GM21447 (cell line): Measurements from ENCODE around the gene TNNC1.

ENCODE experiments used
- ATAC-seq: cut with Tn5 transposase; IDR thresholded peaks from one replicate; pipeline ENCODE4 v1.9.1; 2021; ENCODE audit not compliant: unreplicated experiment

The TNNC1 gene

DNA sequence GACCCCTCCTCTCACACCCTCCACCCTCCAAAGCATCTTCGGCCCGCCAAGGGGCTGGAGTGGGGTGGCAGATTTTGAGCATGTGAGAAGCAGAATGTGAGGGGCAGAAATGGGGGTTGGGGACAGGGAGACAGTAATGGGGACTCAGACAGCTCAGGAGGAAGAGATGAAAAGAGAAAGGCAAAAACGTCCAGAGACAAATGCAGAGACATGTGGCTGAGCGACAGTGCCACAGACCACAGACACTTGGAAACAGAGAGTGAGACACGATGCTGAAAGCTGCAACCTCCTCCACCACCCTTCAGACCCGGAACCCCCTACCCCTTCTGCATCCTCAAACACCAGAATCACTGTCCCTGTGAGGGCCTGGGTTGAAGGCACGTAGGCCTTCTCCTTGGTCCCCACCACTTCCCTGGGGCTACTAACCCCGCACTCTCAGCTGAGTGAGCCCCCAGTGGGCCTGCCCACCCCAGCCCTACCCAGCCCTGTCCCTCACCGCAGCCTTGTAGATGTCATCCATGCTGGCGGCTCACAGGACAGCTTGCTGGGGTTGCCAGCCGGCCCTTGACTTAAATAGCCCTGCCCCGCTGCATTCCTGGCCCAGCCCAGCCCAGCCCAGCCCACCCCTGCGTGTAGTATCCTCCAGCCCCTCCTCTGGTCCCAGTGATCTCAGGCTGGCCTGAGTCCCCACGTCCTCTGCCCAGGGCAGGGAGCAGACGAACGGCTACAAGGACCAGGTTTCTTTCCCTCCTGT is at the start of gene TNNC1:
Gene TNNC1 (minus strand): TSS at position 546 of the 754 bp plus-strand sequence. CDS start 26 bp downstream, at position 520.
- ATAC-seq, result no peak

DNA sequence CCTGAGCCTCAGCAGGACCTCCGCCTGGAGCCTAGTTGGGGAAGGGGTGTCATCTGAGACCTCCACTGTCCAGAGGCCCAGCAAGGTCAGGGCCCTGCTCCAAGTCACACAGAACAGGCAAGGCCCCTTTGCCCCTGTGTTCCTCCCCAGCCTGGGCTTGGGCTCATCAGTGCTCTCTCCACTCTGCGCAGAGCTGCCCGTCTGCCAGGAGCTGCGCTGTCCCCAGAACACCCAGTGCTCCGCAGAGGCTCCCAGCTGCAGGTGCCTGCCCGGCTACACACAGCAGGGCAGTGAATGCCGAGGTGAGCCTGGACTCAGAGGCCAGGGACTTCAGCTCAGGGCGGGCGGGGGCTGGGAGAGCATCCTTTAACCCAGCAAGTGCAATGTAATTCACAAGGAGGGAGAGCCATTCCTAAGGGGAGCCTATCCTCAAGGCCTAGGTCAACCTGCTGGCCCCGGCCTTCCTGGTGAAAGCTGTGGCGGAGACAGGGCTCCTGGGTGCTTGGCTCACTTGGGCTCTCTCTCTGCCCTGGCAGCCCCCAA is 49.0 kb upstream of the TNNC1 start:
- ATAC-seq, result no peak

DNA sequence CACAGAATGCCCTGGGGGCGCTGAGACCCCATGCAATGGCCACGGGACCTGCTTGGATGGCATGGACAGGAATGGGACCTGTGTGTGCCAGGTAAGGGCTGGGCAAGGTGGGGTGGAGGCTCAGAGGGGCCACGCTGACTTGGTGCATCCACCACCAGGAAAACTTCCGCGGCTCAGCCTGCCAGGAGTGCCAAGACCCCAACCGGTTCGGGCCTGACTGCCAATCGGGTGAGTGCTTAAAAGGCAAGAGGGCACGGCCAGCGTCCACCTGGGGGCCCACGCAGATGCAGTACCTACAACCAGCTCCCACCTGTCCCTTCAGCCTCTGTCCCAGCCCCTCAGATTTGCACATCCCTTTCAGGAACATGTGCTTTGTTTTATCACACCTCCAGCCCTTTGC is 48.2 kb upstream of the TNNC1 start:
- ATAC-seq, result no peak

DNA sequence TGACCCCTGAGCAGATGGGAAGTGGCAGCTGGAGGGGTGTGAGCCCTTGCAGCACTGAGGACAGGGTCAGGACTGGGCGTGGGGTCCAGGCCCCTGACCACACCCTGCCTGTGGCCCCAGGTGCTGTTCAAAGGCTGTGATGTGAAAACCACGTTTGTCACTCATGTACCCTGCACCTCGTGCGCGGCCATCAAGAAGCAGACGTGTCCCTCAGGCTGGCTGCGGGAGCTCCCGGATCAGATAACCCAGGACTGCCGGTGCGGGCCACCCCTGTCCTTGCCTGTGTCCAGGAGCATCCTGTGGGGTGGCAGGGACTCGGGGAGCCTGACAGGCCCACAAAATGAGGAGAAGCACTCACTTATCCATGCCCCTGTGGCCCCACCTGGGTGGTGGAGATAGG is 47.2 kb upstream of the TNNC1 start:
- ATAC-seq, result no peak

DNA sequence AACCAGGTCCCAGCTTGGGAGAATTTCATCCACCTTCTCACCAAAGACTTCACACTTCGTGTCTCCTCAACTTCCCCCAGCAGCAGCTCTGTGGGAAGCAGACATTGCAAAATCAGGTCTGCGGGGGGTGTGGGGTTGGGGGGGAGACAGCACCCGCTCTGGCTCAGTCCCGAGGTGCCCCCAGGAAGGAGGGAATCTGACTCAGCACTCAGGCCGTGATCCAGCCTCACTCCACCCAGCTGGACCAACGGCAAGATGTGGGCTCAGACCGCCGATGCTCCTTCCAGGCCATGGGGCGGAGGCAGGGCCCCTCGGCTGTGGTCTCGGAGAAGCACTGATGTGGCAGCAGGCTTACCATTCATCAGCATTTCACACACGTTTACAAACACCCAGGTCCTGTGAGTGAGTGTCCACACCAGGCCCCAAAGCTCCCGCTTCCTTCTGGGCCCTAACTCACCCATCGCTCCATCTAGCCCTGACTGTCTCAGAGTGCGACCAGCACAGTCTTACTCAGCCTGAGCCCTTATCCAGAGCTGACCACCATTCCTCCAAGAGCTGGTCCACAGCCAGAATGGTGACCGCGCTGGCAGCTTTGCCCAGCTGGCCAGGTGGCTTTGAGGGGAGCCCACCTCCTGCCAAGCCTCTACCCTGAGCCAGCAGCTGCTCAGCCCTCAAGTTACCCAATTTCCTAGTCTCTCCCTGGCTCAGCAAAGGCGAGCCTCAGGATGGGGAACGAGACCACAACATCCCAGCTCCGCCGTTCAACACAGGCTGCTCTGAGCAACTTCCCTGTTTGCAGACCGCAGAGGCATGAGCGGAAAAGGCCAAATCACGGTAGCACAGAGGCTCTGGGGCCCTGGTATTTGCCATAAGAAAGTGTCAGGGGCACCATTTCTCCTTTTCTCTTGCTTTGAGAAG is 44.6 kb upstream of the TNNC1 start:
- no peak for ATAC-seq

DNA sequence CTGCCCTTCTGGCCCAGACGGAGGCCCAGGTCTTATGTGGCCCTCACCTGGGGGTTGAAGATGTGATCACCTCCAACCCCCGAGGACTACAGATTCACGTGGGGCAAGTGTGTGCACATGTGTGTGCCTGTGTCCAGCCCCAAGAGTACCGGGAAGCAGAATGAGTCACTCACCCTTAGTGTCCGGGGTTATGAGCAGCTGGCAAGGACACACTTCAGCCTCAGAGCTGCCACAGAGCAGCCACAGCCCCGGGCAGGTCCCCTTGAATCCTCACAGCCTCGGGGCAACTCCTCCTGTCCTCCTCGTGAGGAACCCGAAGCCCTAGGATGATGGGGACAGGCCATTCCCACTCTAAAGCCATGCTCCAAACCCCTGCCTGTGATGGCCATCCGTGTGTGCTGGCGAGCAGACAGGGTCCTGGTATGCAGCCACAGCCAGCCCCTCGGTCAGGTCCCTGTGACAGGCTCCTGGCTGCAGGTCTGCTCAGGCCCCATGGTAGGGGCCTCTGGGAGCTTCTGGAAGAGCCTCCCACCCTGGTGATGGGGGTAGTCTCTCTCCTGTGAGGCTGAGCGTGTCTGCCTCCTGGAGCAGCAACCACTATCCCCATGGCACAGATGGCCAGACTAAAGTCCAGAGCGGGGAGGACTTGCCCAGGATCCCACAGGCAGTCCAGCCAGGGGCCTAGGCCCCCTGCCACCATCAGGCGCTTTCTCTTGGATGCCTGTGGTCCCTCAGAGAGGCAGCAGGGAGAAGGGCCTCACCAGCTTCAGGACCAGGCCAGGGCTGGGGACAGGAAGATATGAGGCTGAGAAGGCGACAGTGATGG is 42.1 kb upstream of the TNNC1 start:
- ATAC-seq, result no peak

DNA sequence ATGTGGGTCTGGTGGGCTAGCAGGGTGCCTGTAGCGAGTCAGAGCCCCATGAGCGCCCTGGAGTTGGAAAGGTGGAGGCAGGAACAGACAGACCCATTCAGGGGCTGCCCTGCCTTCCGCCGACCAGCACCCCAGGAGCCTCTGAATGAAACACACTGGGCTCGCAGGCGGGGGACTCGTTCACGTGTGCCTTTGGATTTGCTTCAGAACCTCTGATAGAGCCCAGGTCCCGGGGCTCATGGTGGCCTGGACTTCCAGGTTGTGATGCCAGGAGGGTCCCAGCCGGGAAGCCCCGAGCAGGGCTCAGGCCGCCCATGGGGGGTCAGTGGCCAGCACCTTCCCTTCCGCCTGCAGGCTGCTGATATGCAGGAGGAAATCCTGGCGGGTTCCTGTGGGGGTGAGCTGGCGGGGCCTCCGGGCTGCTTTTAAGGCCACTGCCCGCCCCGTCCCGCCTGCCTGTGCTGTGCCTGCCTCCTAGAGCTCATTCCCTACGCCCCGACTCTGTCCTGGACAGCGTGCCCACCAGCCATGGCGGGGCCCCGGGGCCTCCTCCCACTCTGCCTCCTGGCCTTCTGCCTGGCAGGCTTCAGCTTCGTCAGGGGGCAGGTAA is 41.1 kb upstream of the TNNC1 start, which contains the start of gene STAB1:
Gene STAB1 (plus strand): TSS at position 453 of the 610 bp plus-strand sequence. CDS start 76 bp downstream, at position 529.
- no peak for ATAC-seq

DNA sequence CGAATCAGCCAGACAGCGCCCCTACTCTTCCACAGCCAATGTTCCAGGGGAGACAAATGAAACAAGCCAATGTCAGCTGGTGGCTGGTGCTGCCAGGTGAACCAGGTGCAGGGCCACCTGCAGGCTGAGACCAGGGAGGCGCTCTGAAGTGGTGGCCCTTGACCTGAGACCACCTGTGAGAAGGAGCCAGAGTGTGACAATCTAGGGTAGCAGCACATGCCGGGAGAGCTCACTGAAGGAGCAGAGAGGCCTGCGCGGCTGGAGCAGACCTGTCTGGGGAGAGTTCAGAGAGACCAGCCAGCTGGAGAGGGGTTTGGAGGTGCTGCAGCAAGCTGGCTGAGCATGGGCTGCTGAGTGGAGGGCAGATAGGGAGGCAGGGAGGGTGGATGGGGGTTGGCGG is 40.6 kb upstream of the TNNC1 start:
- no peak for ATAC-seq

DNA sequence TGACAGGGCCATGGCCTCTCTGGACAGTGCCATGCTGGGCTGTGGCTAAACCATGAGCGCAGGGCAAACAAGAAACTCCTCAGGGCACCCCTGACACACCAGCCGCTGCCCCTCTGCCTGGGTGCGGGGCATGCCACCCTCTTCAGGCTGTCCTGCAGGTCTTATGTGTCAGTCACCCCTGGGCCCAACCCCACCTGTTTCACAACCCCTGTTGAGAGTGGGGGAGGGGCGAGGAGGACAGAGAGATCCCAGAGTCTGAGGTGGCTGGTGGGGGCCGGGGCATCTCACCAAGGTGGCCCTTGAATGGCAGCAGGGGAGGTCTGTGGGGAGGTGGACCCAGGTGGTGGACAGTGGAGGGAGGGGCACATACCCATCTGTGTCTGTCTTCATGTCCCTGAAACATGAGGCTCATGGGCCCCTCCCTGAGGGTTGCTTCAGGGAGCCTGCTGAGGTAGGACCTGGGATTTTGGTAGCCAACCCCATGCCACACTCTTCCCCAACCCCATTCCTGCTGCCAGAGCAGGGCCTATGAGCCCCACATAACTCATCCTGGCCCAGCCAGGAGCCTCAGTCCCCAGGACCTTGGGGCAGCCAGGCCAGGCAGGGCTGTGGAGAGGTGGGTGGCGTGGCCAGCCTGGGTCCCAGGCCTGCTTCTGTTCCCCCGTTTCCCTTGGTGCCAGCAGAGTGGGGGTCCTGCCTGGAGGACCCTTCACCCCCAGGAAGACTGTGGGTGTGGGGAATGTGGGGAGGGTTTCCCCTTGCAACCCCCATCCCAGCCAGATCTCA is 39.6 kb upstream of the TNNC1 start:
- ATAC-seq, result no peak

DNA sequence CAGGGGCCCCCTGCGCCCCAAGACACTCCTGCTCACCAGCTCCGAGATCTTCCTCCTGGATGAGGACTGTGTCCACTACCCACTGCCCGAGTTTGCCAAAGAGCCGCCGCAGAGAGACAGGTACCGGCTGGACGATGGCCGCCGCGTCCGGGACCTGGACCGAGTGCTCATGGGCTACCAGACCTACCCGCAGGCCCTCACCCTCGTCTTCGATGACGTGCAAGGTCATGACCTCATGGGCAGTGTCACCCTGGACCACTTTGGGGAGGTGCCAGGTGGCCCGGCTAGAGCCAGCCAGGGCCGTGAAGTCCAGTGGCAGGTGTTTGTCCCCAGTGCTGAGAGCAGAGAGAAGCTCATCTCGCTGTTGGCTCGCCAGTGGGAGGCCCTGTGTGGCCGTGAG is 38.2 kb upstream of the TNNC1 start:
- ATAC-seq, result no peak

DNA sequence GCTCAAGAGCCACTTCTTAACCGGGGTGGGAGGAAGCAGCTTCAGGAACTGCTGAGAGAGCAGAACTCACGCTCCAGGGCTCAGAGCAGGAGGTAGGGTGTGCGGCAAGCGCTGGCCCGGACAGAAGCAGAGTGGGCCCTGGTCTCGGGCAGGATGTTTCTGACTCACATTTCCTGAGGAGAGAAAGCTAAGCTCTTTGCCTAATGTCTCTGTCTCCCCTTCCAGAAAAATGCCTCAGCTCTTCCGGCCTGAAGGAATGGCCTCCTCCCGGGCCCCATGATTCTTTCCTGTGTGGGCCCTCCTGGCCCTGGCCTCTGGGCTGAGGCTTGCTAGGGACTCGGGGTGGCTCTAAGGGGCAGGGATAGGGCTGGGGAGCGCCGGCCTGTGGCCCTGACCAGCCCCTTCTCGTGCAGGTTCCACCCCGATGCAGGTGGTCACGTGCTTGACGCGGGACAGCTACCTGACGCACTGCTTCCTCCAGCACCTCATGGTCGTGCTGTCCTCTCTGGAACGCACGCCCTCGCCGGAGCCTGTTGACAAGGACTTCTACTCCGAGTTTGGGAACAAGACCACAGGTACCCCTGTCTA is 37.2 kb upstream of the TNNC1 start:
- ATAC-seq, result no peak

DNA sequence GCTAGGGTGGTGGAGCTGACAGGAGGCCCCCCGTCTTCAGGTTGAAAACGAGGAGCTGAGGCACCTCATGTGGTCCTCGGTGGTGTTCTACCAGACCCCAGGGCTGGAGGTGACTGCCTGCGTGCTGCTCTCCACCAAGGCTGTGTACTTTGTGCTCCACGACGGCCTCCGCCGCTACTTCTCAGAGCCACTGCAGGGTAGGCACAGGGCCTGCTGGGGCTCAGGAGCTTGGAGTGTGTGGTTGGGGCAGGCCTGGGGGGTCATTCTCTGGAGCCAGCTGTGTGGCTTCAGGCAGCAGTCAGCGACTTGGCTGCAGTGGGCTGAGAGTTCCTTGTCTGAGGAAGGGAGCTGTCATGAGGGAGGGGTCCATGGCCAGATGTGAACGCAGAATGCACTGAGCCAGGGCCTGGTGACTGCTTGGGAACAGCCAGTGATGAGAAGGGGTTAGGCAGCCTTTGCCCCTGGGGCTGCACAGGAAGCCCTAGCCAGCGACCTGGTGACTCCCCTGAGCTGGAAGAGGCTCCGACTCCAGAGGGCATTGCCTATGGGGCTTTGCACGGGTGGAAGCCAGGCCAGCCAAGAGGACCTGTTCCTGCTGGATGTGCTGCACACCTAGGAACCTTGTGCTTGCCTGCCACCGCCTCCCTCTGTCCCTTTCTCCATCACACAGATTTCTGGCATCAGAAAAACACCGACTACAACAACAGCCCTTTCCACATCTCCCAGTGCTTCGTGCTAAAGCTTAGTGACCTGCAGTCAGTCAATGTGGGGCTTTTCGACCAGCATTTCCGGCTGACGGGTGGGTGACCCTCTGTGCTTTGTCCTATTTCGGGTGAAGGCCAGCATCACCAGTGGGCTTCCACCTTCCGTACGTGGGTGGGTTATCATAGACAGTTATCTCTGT is 36.4 kb upstream of the TNNC1 start:
- no peak for ATAC-seq

DNA sequence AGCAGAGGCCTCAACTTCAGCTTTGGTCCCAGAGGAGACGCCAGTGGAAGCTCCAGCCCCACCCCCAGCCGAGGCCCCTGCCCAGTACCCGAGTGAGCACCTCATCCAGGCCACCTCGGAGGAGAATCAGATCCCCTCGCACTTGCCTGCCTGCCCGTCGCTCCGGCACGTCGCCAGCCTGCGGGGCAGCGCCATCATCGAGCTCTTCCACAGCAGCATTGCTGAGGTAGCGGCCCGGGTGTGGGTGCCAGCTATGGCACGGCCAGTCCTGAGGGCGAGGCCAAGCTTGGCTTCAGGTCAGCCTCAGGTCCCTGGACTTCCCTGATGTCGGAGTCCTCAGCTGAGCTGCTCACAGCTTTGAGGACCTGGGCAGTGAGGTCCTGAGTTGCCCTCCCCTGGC is 35.6 kb upstream of the TNNC1 start:
- no peak for ATAC-seq

DNA sequence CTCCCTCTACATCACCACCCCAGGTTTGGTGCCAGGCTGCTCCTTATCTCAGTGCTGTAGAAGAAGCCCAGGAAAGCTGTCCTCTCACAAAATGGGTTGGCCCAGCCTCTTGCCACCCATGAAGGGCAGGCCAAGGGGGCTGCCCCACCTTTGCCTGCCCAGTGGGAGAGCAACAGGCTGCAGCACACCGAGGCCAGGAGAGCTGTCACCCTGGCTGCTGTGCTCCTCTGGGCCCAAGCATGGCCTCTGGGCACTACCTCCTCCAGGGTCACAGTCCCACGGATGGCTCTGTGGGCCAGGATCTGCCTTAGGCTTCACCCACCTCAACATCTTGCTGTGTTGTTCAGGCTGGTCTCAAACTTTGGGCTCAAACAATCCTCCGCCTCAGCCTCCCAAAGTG is 34.9 kb upstream of the TNNC1 start:
- ATAC-seq, result no peak

DNA sequence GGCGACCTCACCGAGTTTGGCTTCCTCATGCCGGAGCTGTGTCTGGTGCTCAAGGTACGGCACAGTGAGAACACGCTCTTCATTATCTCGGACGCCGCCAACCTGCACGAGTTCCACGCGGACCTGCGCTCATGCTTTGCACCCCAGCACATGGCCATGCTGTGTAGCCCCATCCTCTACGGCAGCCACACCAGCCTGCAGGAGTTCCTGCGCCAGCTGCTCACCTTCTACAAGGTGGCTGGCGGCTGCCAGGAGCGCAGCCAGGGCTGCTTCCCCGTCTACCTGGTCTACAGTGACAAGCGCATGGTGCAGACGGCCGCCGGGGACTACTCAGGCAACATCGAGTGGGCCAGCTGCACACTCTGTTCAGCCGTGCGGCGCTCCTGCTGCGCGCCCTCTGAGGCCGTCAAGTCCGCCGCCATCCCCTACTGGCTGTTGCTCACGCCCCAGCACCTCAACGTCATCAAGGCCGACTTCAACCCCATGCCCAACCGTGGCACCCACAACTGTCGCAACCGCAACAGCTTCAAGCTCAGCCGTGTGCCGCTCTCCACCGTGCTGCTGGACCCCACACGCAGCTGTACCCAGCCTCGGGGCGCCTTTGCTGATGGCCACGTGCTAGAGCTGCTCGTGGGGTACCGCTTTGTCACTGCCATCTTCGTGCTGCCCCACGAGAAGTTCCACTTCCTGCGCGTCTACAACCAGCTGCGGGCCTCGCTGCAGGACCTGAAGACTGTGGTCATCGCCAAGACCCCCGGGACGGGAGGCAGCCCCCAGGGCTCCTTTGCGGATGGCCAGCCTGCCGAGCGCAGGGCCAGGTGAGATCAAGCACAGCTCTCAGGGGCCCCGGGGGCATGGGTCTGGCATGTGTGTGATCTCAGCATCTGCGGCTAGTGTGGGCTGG is 34.2 kb upstream of the TNNC1 start:
- ATAC-seq, result no peak

DNA sequence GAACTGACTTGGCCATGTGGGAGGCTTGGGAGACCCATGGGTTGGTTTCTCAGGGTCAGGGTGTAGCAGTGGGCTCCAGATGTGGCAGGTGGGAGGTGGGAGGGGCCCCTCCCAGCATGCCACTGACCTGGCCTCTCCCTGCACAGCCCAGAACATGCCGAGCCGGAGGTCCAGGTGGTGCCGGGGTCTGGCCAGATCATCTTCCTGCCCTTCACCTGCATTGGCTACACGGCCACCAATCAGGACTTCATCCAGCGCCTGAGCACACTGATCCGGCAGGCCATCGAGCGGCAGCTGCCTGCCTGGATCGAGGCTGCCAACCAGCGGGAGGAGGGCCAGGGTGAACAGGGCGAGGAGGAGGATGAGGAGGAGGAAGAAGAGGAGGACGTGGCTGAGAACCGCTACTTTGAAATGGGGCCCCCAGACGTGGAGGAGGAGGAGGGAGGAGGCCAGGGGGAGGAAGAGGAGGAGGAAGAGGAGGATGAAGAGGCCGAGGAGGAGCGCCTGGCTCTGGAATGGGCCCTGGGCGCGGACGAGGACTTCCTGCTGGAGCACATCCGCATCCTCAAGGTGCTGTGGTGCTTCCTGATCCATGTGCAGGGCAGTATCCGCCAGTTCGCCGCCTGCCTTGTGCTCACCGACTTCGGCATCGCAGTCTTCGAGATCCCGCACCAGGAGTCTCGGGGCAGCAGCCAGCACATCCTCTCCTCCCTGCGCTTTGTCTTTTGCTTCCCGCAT is 33.4 kb upstream of the TNNC1 start:
- ATAC-seq, result no peak
